Neuron (in vitro differentiated cells): ENCODE data around the gene CNOT11.
"Not testable (repeated sequence)": the region's sequence is repeated elsewhere in the genome, so short reads cannot be mapped to it uniquely, and the experiment has no call there.

Experiments used
- H2AFZ ChIP-seq: one replicate; pipeline ENCODE4 v1.6.1; 2013; ENCODE audit warnings: low read depth, mild to moderate bottlenecking, inconsistent platforms, low read length, moderate library complexity
- H3K27me3 ChIP-seq: one replicate; pipeline ENCODE4 v1.6.1; 2013; ENCODE audit warnings: low read length; ENCODE audit not compliant: insufficient read depth
- H3K36me3 ChIP-seq: one replicate; pipeline ENCODE4 v1.6.1; 2013; ENCODE audit warnings: low read length; ENCODE audit not compliant: insufficient read depth
- H3K4me1 ChIP-seq: one replicate; pipeline ENCODE4 v1.6.1; 2013; ENCODE audit warnings: low read length; ENCODE audit not compliant: insufficient read depth
- H3K4me3 ChIP-seq: 2 replicates; pipeline ENCODE4 v1.5.1; 2013; ENCODE audit warnings: mild to moderate bottlenecking, low read length, moderate library complexity
- H3K9me3 ChIP-seq: one replicate; pipeline ENCODE4 v1.6.1; 2013; ENCODE audit warnings: low read length

CNOT11 gene

GRCh38 chr2:101235956-101236355, 16.7 kb upstream of the CNOT11 start:
- H3K4me1 ChIP-seq, H3K4me3 ChIP-seq, H3K36me3 ChIP-seq, H2AFZ ChIP-seq, H3K27me3 ChIP-seq, H3K9me3 ChIP-seq: not testable (repeated sequence)

GRCh38 chr2:101237944-101238343, 14.7 kb upstream of the CNOT11 start:
- not testable (repeated sequence) for H2AFZ ChIP-seq

GRCh38 chr2:101238930-101239759, 13.5 kb upstream of the CNOT11 start:
- Histone ChIP-seq H3K27me3 (no peaks in the 10 kb centered on the region), H2AFZ (no peak overlapping the region), H3K4me3 (no peak overlapping the region), H3K9me3 (no peaks in the 10 kb centered on the region), H3K4me1 (no peaks in the 10 kb centered on the region), H3K36me3 (no peaks in the 10 kb centered on the region)

More at GRCh38 chr2:101237944-101238343, 14.7 kb upstream of the CNOT11 start:
- not testable (repeated sequence) for H3K36me3 ChIP-seq, H3K4me3 ChIP-seq, H3K9me3 ChIP-seq, H3K4me1 ChIP-seq, H3K27me3 ChIP-seq

GRCh38 chr2:101239760-101240118, 12.9 kb upstream of the CNOT11 start:
- H3K4me1 ChIP-seq, H3K36me3 ChIP-seq, H3K9me3 ChIP-seq, H3K4me3 ChIP-seq, H3K27me3 ChIP-seq, H2AFZ ChIP-seq: not testable (repeated sequence)

GRCh38 chr2:101240694-101241093, 12.0 kb upstream of the CNOT11 start:
- not testable (repeated sequence) for H3K9me3 ChIP-seq, H3K36me3 ChIP-seq, H3K4me3 ChIP-seq

GRCh38 chr2:101241158-101241557, 11.5 kb upstream of the CNOT11 start:
- H3K9me3 ChIP-seq = no peaks in the 10 kb centered on the region
- H3K27me3 ChIP-seq = no peaks in the 10 kb centered on the region
- H3K36me3 ChIP-seq = no peaks in the 10 kb centered on the region
- no peak overlapping the region for H3K4me3 ChIP-seq
- H2AFZ ChIP-seq = no peak overlapping the region
- H3K4me1 ChIP-seq = no peaks in the 10 kb centered on the region

More at GRCh38 chr2:101240694-101241093, 12.0 kb upstream of the CNOT11 start:
- not testable (repeated sequence) for H3K4me1 ChIP-seq, H3K27me3 ChIP-seq, H2AFZ ChIP-seq

GRCh38 chr2:101244373-101244772, 8.3 kb upstream of the CNOT11 start:
- H3K36me3 ChIP-seq, H3K4me1 ChIP-seq, H3K27me3 ChIP-seq, H3K4me3 ChIP-seq, H2AFZ ChIP-seq, H3K9me3 ChIP-seq: not testable (repeated sequence)

GRCh38 chr2:101244899-101245298, 7.8 kb upstream of the CNOT11 start:
- H3K9me3 ChIP-seq, H2AFZ ChIP-seq, H3K27me3 ChIP-seq, H3K4me1 ChIP-seq, H3K4me3 ChIP-seq, H3K36me3 ChIP-seq: not testable (repeated sequence)

GRCh38 chr2:101245468-101245867, 7.2 kb upstream of the CNOT11 start:
- H2AFZ ChIP-seq, H3K4me3 ChIP-seq, H3K9me3 ChIP-seq, H3K4me1 ChIP-seq, H3K27me3 ChIP-seq, H3K36me3 ChIP-seq: not testable (repeated sequence)

- H3K27me3 ChIP-seq, H3K9me3 ChIP-seq, H3K36me3 ChIP-seq, H3K4me3 ChIP-seq, H2AFZ ChIP-seq, H3K4me1 ChIP-seq: not testable (repeated sequence)
Observed at GRCh38 chr2:101248756-101249155, 3.9 kb upstream of the CNOT11 start.

- Histone ChIP-seq H3K4me1 (peaks cover 16% of the 10 kb centered on the region), H2AFZ (no peak overlapping the region), H3K36me3 (no peaks in the 10 kb centered on the region), H3K4me3 (no peak overlapping the region), H3K9me3 (no peaks in the 10 kb centered on the region), H3K27me3 (no peaks in the 10 kb centered on the region)
Observed at GRCh38 chr2:101249826-101250225, 2.9 kb upstream of the CNOT11 start.

GRCh38 chr2:101251246-101251781, 1.4 kb upstream of the CNOT11 start:
- H2AFZ ChIP-seq, H3K9me3 ChIP-seq, H3K27me3 ChIP-seq, H3K4me3 ChIP-seq, H3K36me3 ChIP-seq: not testable (repeated sequence)
- H3K4me1 ChIP-seq = peaks cover 16% of the 10 kb centered on the region

- Histone ChIP-seq H3K27me3 (no peaks in the 10 kb centered on the region), H2AFZ (peak overlapping the region; percentile 86), H3K4me3 (peak overlapping the region; percentile 89), H3K36me3 (peaks cover 2% of the 10 kb centered on the region), H3K4me1 (peaks cover 16% of the 10 kb centered on the region), H3K9me3 (no peaks in the 10 kb centered on the region)
Observed at GRCh38 chr2:101251844-101252407, 760 bp upstream of the CNOT11 start.
